Gastrocnemius medialis (tissue), 4 donors: ENCODE measurements around the gene EYA3. TPM values are rescaled to one million over a fixed set of nuclear protein-coding genes. Genes with fewer than 3 reads are reported as not detected.

Experiments
- ATAC-seq, 2 donors: fragments of 150-250 bp; one replicate each; pipeline ENCODE4 v1.9.1; 2016
- DNase-seq, 2 donors: peaks; one replicate each; pipeline ENCODE4 v3.0.0-alpha.2; 2019
- H3K27ac ChIP-seq, 4 donors: fragments of 200-600 bp; sonication (generic); 1 replicate in 1 of 4; 2 replicates in 3 of 4; pipeline ENCODE4 v1.5.1; 2016 to 2018; ENCODE audit warnings: mild to moderate bottlenecking in 2 of 4, moderate library complexity in 1 of 4
- H3K27me3 ChIP-seq, 3 donors: fragments of 200-600 bp; sonication (generic) in 2 of 3; 1 replicate in 1 of 3; 2 replicates in 2 of 3; pipeline versions ENCODE4 v1.5.1 to v1.6.0; 2016 to 2019; ENCODE audit warnings: mild to moderate bottlenecking in 1 of 3, moderate library complexity in 1 of 3
- H3K36me3 ChIP-seq, 2 donors: fragments of 200-600 bp; sonication (generic) in 1 of 2; one replicate each; pipeline ENCODE4 v1.5.1; 2017 to 2018
- H3K4me1 ChIP-seq, 2 donors: fragments of 200-600 bp; sonication (generic) in 1 of 2; one replicate each; pipeline ENCODE4 v1.5.1; 2016 to 2017; ENCODE audit warnings: mild to moderate bottlenecking in 2 of 2
- H3K4me3 ChIP-seq, 4 donors: fragments of 200-600 bp; sonication (generic) in 3 of 4; 1 replicate in 1 of 4; 2 replicates in 3 of 4; pipeline ENCODE4 v1.5.1; 2016 to 2019; ENCODE audit warnings: mild to moderate bottlenecking in 2 of 4
- H3K9me3 ChIP-seq, 3 donors: fragments of 200-600 bp; sonication (generic) in 2 of 3; 1 replicate in 1 of 3; 2 replicates in 2 of 3; pipeline ENCODE4 v1.5.1; 2016 to 2019
- POLR2A ChIP-seq, 2 donors: fragments of 450-650 bp; IDR thresholded peaks; one replicate each; pipeline ENCODE4 v1.6.1; 2017; ENCODE audit warnings: antibody characterized with exemption in 2 of 2, mild to moderate bottlenecking in 2 of 2, moderate library complexity in 2 of 2
- in situ Hi-C, 4 donors: fragments of 200-750 bp; cut with MboI; loops; one replicate each; pipeline versions ENCODE4 v1.15.0 to v1.8.0; 2017; ENCODE audit warnings: low sequenced_read_pairs in 4 of 4
- intact Hi-C: fragments of 100-400 bp; cut with DNase I; formaldehyde crosslinking; loops from one replicate; pipeline ENCODE4 v1.15.1; 2023; ENCODE audit warnings: low total_unique reads
- total RNA-seq, 4 donors: library from RNA; depleted of rRNA; stranded (reverse); fragments of >200 nt; gene quantifications; one replicate each; pipeline versions ENCODE4 v1.1.0 to v1.2.3, GENCODE V29; 2016
- TF ChIP-seq, protein P1 (sequence below), 5 experiments: fragments of 450-650 bp in 3 of 5; fragments of 200-600 bp in 2 of 5; sonication (generic) in 2 of 5; IDR thresholded peaks in 4 of 5; conservative IDR thresholded peaks in 1 of 5; 1 replicate in 4 of 5; 2 replicates in 1 of 5; pipeline ENCODE4 v1.5.1; 2016 to 2019; ENCODE audit warnings: antibody characterized with exemption in 5 of 5, mild to moderate bottlenecking in 3 of 5, moderate library complexity in 3 of 5

Gene EYA3
- total RNA-seq, 4 donors from 2014 or later = 9.2 to 19.5 (median 15.4) TPM

DNA sequence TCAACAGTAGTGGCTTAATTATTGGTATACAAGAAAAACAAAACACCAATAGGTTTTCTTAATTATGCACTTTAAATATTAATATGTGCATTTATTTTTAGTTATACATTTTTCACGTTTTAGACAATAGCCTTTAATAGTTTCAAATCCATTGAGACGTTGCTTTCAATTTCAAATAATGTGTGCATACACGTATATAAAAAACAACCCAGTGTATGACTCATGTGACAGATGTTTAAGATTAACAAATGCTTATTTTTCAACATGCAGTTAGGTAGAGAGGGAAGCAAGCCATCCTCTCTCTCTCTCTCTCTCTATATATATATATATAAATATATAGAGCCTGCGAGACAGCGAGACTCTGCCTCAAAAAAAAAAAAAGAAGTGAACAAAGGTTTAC is 24.3 kb downstream of the EYA3 start:
- in situ Hi-C loops (no loop called here), intact Hi-C loops (no loop called here)
- DNase-seq = no peak
- Histone ChIP-seq H3K27ac (no peak overlapping the region), H3K9me3 (no peaks in the 10 kb centered on the region), H3K36me3 (no peaks in the 10 kb centered on the region), H3K4me3 (no peak overlapping the region), H3K4me1 (peaks cover 0 to 16% of the 10 kb centered on the region in 2 donors), H3K27me3 (no peaks in the 10 kb centered on the region)
- no peak for ATAC-seq
- TF ChIP-seq, protein P1, sequence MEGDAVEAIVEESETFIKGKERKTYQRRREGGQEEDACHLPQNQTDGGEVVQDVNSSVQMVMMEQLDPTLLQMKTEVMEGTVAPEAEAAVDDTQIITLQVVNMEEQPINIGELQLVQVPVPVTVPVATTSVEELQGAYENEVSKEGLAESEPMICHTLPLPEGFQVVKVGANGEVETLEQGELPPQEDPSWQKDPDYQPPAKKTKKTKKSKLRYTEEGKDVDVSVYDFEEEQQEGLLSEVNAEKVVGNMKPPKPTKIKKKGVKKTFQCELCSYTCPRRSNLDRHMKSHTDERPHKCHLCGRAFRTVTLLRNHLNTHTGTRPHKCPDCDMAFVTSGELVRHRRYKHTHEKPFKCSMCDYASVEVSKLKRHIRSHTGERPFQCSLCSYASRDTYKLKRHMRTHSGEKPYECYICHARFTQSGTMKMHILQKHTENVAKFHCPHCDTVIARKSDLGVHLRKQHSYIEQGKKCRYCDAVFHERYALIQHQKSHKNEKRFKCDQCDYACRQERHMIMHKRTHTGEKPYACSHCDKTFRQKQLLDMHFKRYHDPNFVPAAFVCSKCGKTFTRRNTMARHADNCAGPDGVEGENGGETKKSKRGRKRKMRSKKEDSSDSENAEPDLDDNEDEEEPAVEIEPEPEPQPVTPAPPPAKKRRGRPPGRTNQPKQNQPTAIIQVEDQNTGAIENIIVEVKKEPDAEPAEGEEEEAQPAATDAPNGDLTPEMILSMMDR (IDR thresholded peaks at IDR 0.05 in 4 of 5, conservative IDR thresholded peaks at IDR 0.05 in 1 of 5) = no peak
- no peak for TF ChIP-seq POLR2A (IDR thresholded peaks at IDR 0.05)

DNA sequence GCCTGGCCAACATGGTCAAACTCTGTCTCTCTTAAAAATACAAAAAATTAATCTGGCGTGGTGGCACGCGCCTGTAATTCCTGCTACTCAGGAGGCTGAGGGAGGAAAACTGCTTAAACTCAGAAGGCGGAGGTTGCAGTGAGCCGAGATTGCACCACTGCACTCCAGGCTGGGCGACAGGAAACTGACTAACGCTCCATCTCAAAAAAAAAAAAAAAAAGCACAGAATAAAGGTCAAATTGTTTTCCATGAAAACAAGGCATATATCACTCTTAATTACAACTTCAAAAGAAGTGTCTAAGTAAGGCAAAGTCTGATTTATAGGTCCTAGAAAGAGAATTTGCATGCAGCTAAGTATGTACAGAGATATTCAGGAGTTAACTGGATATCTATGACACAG is 25.6 kb downstream of the EYA3 start:
- Histone ChIP-seq H3K4me1 (peaks cover 5 to 25% of the 10 kb centered on the region in 2 donors), H3K36me3 (no peaks in the 10 kb centered on the region), H3K4me3 (no peak overlapping the region), H3K27ac (no peak overlapping the region), H3K9me3 (no peaks in the 10 kb centered on the region), H3K27me3 (no peaks in the 10 kb centered on the region)
- intact Hi-C loops (no loop called here), in situ Hi-C loops (no loop called here)
- DNase-seq = no peak
- TF ChIP-seq POLR2A (IDR thresholded peaks at IDR 0.05) = no peak
- TF ChIP-seq, protein P1 (IDR thresholded peaks at IDR 0.05 in 4 of 5, conservative IDR thresholded peaks at IDR 0.05 in 1 of 5) = no peak
- no peak for ATAC-seq

DNA sequence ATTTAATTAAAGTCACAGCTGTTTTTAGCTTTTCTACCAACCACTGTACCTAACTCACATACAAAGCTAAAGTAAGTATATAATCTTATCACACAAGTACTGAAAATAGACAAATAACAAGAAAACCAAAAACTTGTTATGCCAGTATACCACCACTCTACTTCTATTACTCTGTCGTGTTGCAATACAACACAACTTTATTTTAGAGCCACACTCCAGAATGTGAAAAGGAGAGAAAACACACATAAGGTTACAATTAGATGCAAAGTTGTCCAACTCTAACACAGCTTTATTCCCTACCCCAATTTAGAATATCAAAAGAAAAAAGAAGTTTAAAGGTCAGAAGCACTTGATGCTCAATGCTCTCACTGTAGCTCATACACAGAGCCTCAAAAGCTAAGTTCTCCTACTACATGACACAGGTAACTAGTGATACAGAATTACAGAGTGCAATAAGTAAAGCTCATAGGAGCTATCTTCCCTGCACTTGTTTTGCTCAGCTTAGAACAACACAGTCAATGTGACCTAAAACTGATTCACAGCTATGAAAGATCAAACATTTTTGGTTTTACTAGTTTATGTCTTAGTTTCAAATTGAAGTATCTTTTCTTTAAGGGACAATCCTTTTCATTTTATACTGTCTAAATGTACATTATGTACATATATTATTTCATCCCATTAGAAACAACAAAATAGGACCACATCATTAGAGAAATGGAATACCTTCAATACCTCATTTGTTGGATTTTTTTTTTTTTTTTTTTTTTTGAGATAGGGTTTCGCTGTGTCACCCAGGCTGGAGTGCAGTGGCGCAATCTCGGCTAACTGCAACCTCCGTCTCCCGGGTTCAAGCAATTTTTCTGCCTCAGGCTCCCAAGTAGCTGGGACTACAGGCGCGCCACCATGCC is 29.2 kb downstream of the EYA3 start:
- no peaks in the 10 kb centered on the region for H3K27me3 ChIP-seq
- intact Hi-C loops = loop anchor here (10.0 kb wide), 1 partner anchor 64 kb away; no protein-coding TSS in a partner anchor
- no peak for DNase-seq
- H3K4me1 ChIP-seq = peaks cover 5 to 13% of the 10 kb centered on the region in 2 donors
- H3K4me3 ChIP-seq = no peak overlapping the region
- in situ Hi-C loops = no loop called here
- TF ChIP-seq, protein P1 (IDR thresholded peaks at IDR 0.05 in 4 of 5, conservative IDR thresholded peaks at IDR 0.05 in 1 of 5) = no peak
- TF ChIP-seq POLR2A (IDR thresholded peaks at IDR 0.05) = no peak
- H3K27ac ChIP-seq = no peak overlapping the region
- no peaks in the 10 kb centered on the region for H3K36me3 ChIP-seq
- no peaks in the 10 kb centered on the region for H3K9me3 ChIP-seq
- ATAC-seq = no peak

DNA sequence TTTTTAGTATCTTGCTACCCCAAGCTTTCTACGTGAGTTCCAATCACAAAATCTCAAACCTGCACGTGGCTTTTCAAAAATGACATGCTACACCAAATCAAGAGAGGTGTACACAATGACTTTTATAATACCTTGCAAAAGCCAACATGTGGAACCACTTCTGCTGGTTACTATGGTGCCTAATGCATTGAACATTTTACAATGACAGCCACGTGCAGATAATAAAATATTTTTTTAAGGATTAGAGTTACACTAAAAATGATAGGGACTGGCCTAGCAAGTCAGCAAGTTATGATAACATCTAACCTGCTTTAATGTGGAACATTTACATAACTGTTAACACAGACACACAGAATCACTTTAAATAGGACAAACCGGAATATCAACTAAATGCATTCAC is 30.2 kb downstream of the EYA3 start:
- Histone ChIP-seq H3K27ac (no peak overlapping the region), H3K4me3 (no peak overlapping the region), H3K27me3 (no peaks in the 10 kb centered on the region), H3K4me1 (peaks cover 5 to 22% of the 10 kb centered on the region in 2 donors), H3K36me3 (no peaks in the 10 kb centered on the region), H3K9me3 (no peaks in the 10 kb centered on the region)
- intact Hi-C loops = loop anchor here (10.0 kb wide), 1 partner anchor 63 kb away; no protein-coding TSS in a partner anchor
- in situ Hi-C loops = no loop called here
- no peak for DNase-seq
- ATAC-seq = no peak
- TF ChIP-seq, protein P1 (IDR thresholded peaks at IDR 0.05 in 4 of 5, conservative IDR thresholded peaks at IDR 0.05 in 1 of 5) = no peak
- no peak for TF ChIP-seq POLR2A (IDR thresholded peaks at IDR 0.05)
